ENCODE measurements around the gene PROX2. TPM values are rescaled to one million over a fixed set of nuclear protein-coding genes. Genes with fewer than 3 reads are reported as not detected.

The PROX2 gene
- total RNA-seq, 2 experiments from 2014 or later: 0.35 to 0.74 TPM

DNA sequence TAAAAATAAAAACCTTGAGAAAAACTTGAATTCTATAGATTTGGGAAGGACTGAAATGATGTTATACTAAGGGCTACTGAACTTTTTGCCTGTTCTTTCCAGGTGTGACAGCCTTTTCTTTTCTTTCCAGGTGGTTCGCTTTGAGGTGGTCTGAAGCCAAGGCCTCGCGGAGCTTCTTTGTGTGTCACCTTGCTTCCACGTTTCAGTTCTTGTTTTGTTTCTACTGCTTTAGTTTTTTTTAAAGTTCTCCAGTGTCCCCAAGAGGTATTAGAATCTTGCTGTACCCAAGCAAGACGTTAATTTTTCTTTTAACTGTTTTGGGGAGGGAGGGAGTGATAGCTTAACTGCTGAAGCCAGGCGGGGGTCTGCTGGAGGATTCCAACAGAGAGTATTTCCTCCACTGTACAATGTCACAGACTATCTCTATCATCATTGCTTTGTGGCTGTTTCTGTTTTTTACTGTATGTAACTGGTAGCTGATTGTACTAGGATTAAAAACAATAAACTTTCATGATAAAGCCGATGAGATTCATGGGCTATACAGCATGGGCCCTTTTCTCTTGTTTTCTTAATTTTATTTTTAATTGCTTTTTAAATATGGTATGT, 40.2 kb downstream of the PROX2 start:
- TF ChIP-seq EZH2phosphoT487 (IDR thresholded peaks at IDR 0.05; ENCODE audit: borderline replicate concordance, low read depth, low read length) (no peak), CTCF (conservative IDR thresholded peaks at IDR 0.05; ENCODE audit: low read length) (no peak)
- Histone ChIP-seq H3K4me1 (ENCODE audit: insufficient read depth, low read length, poor library complexity, severe bottlenecking) (peaks cover 35% of the 10 kb centered on the region), H3K4me2 (ENCODE audit: low read length) (no peak overlapping the region; the same call in 1 of the 2 replicates), H3K4me3 (ENCODE audit: low read depth, low read length, poor library complexity, severe bottlenecking) (no peak overlapping the region), H3K9me2 (ENCODE audit: insufficient read depth, low read length) (no peaks in the 10 kb centered on the region), H3K79me2 (ENCODE audit: insufficient read depth, low read depth, low read length) (no peaks in the 10 kb centered on the region), H3K27ac (ENCODE audit: low read depth, low read length, poor library complexity, severe bottlenecking) (peak overlapping the region; percentile 35), H3K9me3 (ENCODE audit: low read length) (no peaks in the 10 kb centered on the region), H2AFZ (ENCODE audit: low read length) (no peak overlapping the region), H3K36me3 (ENCODE audit: insufficient read depth, low read length) (peaks cover 58% of the 10 kb centered on the region), H4K20me1 (ENCODE audit: insufficient read depth, low read length) (0 out of 2 replicates have a peak, but pooled peaks cover 8% of the 10 kb centered on the region)
- peak; percentile 46 for DNase-seq (ENCODE audit: low spot score)
- BruUV-seq (replicated peaks): no TSS peak
- ChIA-PET CTCF (ENCODE audit: unreplicated experiment) (no interaction called here), POLR2A (interaction anchor here (0.6 to 1.1 kb wide), 4 partner anchors 13 to 496 kb away, joined by 3 to 4 read pairs (median 3); no protein-coding TSS in a partner anchor)
- intact Hi-C loops (cut with micrococcal nuclease; ENCODE audit: unreplicated experiment): loop anchor here (5.0 to 10.0 kb wide), 2 partner anchors 228 to 491 kb away; partner anchors contain the start of gene VRTN

GRCh38 chr14:74834692-74835392, 41.1 kb downstream of the PROX2 start:
- intact Hi-C loops (cut with micrococcal nuclease; ENCODE audit: unreplicated experiment): loop anchor here (5.0 to 10.0 kb wide), 2 partner anchors 228 to 490 kb away; partner anchors contain the start of gene VRTN
- peaks cover 60% of the 10 kb centered on the region for H3K36me3 ChIP-seq (ENCODE audit: insufficient read depth, low read length)
- CTCF ChIA-PET (ENCODE audit: unreplicated experiment): no interaction called here
- POLR2A ChIA-PET: interaction anchor here (1.1 kb wide), 1 partner anchor 14 kb away, joined by 3 read pairs; no protein-coding TSS in a partner anchor
- no peak overlapping the region for H3K4me3 ChIP-seq (ENCODE audit: low read depth, low read length, poor library complexity, severe bottlenecking)
- no peak for DNase-seq (ENCODE audit: low spot score)
- H3K9me3 ChIP-seq (ENCODE audit: low read length): no peaks in the 10 kb centered on the region
- 0 out of 2 replicates have a peak, but pooled peaks cover 8% of the 10 kb centered on the region for H4K20me1 ChIP-seq (ENCODE audit: insufficient read depth, low read length)
- BruUV-seq (replicated peaks): no TSS peak
- H3K27ac ChIP-seq (ENCODE audit: low read depth, low read length, poor library complexity, severe bottlenecking): no peak overlapping the region
- no peak for TF ChIP-seq EZH2phosphoT487 (IDR thresholded peaks at IDR 0.05; ENCODE audit: borderline replicate concordance, low read depth, low read length)
- no peak for TF ChIP-seq CTCF (conservative IDR thresholded peaks at IDR 0.05; ENCODE audit: low read length)
- 0 out of 2 replicates have a peak overlapping the region, but pooled peaks have one; percentile 9 for H3K4me2 ChIP-seq (ENCODE audit: low read length)
- peaks cover 35% of the 10 kb centered on the region for H3K4me1 ChIP-seq (ENCODE audit: insufficient read depth, low read length, poor library complexity, severe bottlenecking)
- H3K79me2 ChIP-seq (ENCODE audit: insufficient read depth, low read depth, low read length): no peaks in the 10 kb centered on the region
- H2AFZ ChIP-seq (ENCODE audit: low read length): no peak overlapping the region
- no peaks in the 10 kb centered on the region for H3K9me2 ChIP-seq (ENCODE audit: insufficient read depth, low read length)

Data from OCI-LY7 (cell line).